Activated CD8-positive, alpha-beta T cell treated with anti-CD3 and anti-CD28 coated beads for 36 hours (primary cell): Measurements from ENCODE around the gene TWNK. TPM values are rescaled to one million over a fixed set of nuclear protein-coding genes. Genes with fewer than 3 reads are reported as not detected.

Experiments used
- ATAC-seq: fragments of 200-7000 bp; cut with Tn5 transposase; one replicate; pipeline ENCODE4 v1.10.0; 2021; ENCODE audit warnings: mild to moderate bottlenecking, moderate library complexity
- CTCF ChIA-PET: fragments of 350-600 bp; sonication (Branson Sonifier 250); formaldehyde crosslinking; loops from one replicate; lab custom pipeline; 2021; ENCODE audit warnings: antibody characterized with exemption; lab: Charles Lee
- POLR2A ChIA-PET: fragments of 350-600 bp; sonication (Branson Sonifier 250); formaldehyde crosslinking; loops from one replicate; lab custom pipeline; 2021; ENCODE audit warnings: antibody characterized with exemption; lab: Charles Lee
- DNase-seq: peaks from one replicate; pipeline ENCODE4 v3.0.0-alpha.2; 2020
- H3K27ac Mint-ChIP-seq: one replicate; pipeline ENCODE4 v1.8.0; 2021; ENCODE audit warnings: mild to moderate bottlenecking, mixed read lengths
- H3K27me3 Mint-ChIP-seq: one replicate; pipeline ENCODE4 v1.8.0; 2021; ENCODE audit warnings: mixed read lengths
- H3K36me3 Mint-ChIP-seq: one replicate; pipeline ENCODE4 v1.8.0; 2021; ENCODE audit warnings: low read depth, mixed read lengths
- H3K4me1 Mint-ChIP-seq: one replicate; pipeline ENCODE4 v1.8.0; 2021; ENCODE audit warnings: low read depth, mixed read lengths
- H3K4me3 Mint-ChIP-seq: one replicate; pipeline ENCODE4 v1.8.0; 2021; ENCODE audit warnings: mild to moderate bottlenecking, moderate library complexity, mixed read lengths
- H3K9me3 Mint-ChIP-seq: one replicate; pipeline ENCODE4 v1.8.0; 2021; ENCODE audit warnings: mixed read lengths
- CTCF ChIP-seq: fragments of 200-600 bp; IDR thresholded peaks from one replicate; pipeline ENCODE4 v1.8.0; 2022; ENCODE audit warnings: antibody characterized with exemption, mild to moderate bottlenecking
- intact Hi-C: fragments of 100-400 bp; cut with micrococcal nuclease; formaldehyde crosslinking; loops from one replicate; pipeline ENCODE4 v1.10.0; 2022
- total RNA-seq, 2 experiments: library from RNA; stranded (reverse); gene quantifications; one replicate each; pipeline ENCODE4 v1.2.3, GENCODE V29; 2021

TWNK gene
- total RNA-seq, 2 experiments from 2014 or later, result 18.0 to 19.0 TPM

DNA sequence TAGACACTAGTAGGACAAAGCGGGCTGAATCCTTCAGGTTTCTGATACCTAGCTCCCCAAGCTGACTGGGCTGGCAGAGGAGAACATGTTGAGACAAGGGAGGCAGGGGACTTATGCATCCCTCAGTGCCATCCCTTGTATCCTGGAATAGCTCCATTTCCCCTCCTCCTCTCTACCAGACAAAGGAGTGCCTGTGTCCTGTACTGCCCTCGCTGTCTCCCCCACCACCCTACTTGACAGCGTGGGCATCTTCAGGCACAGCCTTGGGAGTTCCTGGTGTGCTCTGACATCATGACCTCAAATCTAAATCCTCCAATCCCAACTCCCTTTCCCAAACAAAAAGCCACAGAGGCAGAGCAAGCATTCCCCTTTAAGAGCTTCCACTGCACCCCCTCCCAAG, 52.7 kb downstream of the TWNK start:
- no peak for TF ChIP-seq CTCF
- CTCF ChIA-PET, result interaction anchor here (1.0 to 20.4 kb wide), 5 partner anchors 10 to 102 kb away, joined by 3 to 655 read pairs (median 22); partner anchors contain the start of genes KAZALD1, PDZD7 and SFXN3
- peaks cover 6% of the 10 kb centered on the region for H3K36me3 Mint-ChIP-seq
- POLR2A ChIA-PET, result interaction anchor here (4.3 kb wide), 1 partner anchor 9 kb away, joined by 30 read pairs; the partner anchor contains the start of genes PDZD7 and SFXN3
- no peaks in the 10 kb centered on the region for H3K9me3 Mint-ChIP-seq
- H3K4me1 Mint-ChIP-seq, result peaks cover 21% of the 10 kb centered on the region
- intact Hi-C loops, result no loop called here
- ATAC-seq (no peak), DNase-seq (no peak)
- no peak overlapping the region for H3K4me3 Mint-ChIP-seq
- no peak overlapping the region for H3K27ac Mint-ChIP-seq
- no peaks in the 10 kb centered on the region for H3K27me3 Mint-ChIP-seq

- intact Hi-C loops, result no loop called here
- no peak for ATAC-seq
- DNase-seq, result no peak
- Mint-ChIP-seq H3K36me3 (peaks cover 6% of the 10 kb centered on the region), H3K4me1 (peaks cover 21% of the 10 kb centered on the region), H3K27ac (no peak overlapping the region), H3K4me3 (no peak overlapping the region), H3K9me3 (no peaks in the 10 kb centered on the region), H3K27me3 (no peaks in the 10 kb centered on the region)
- TF ChIP-seq CTCF, result no peak
- POLR2A ChIA-PET, result interaction anchor here (2.9 to 4.3 kb wide), 2 partner anchors 10 to 22 kb away, joined by 19 to 30 read pairs; partner anchors contain the start of genes KAZALD1, PDZD7 and SFXN3
- CTCF ChIA-PET, result interaction anchor here (0.8 to 20.4 kb wide), 10 partner anchors 8 to 317 kb away, joined by 3 to 655 read pairs (median 20); partner anchors contain the start of genes KAZALD1, PDZD7 and SFXN3
These were observed 53.5 kb downstream of the TWNK start for GRCh38 chr10:101040851-101041250.

DNA sequence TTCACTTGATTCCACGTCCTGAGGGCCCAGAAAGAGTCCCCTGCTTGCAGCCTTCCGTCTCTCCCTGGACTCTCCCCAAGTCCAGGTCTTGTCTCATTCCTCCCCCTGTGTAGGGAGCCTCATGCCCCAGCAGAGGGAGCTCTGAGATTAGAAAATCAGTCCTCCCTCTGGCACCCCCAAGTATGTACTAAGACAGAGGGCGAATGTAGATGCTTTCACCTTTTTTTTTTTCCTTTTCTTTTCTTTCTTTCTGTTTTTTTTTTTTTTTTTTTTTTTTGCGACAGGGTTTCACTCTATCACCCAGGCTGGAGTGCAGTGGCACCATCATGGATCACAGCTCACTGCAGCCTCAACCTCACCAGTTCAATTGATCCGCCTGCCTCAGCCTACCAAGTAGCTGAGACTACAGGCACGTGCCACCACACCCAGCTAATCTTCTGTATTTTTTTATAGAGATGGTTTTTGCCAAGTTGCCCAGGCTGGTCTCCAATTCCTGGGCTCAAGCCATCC, 54.0 kb downstream of the TWNK start:
- H3K9me3 Mint-ChIP-seq, result no peaks in the 10 kb centered on the region
- H3K4me1 Mint-ChIP-seq, result peaks cover 21% of the 10 kb centered on the region
- ATAC-seq (peak; percentile 85), DNase-seq (peak; percentile 85)
- intact Hi-C loops, result no loop called here
- H3K27me3 Mint-ChIP-seq, result peaks cover 2% of the 10 kb centered on the region
- no peak overlapping the region for H3K4me3 Mint-ChIP-seq
- no peak overlapping the region for H3K27ac Mint-ChIP-seq
- POLR2A ChIA-PET, result interaction anchor here (2.9 to 4.3 kb wide), 2 partner anchors 10 to 21 kb away, joined by 19 to 30 read pairs; partner anchors contain the start of genes KAZALD1, PDZD7 and SFXN3
- peak; percentile 84 for TF ChIP-seq CTCF
- peaks cover 6% of the 10 kb centered on the region for H3K36me3 Mint-ChIP-seq
- CTCF ChIA-PET, result interaction anchor here (0.6 to 20.4 kb wide), 15 partner anchors 9 to 331 kb away, joined by 3 to 655 read pairs (median 4); partner anchors contain the start of genes KAZALD1, PDZD7 and SFXN3

DNA sequence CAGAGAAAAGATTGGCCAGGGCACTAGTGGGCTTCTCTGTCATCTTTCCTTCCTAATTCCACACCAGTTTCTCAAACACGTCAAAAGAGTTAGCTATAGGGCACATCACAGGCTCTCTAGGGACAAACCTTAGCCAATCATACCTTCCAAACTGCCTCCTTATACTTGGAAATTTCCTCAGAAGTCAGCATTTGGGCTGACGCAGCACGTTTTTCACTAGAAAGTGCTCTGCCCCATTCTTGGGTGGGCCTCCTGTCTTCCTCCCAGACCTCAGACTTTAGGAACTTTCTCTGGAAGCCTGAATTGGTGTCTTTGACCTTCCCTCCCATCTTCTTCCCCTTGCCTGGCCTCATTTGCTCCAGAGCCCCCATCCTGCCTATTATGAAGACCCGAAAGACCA, 54.8 kb downstream of the TWNK start:
- H3K9me3 Mint-ChIP-seq, result no peaks in the 10 kb centered on the region
- no peak for DNase-seq
- ChIA-PET CTCF (interaction anchor here (1.2 to 20.4 kb wide), 12 partner anchors 10 to 171 kb away, joined by 3 to 655 read pairs (median 10); partner anchors contain the start of genes KAZALD1, PDZD7 and SFXN3), POLR2A (interaction anchor here (0.9 to 4.3 kb wide), 6 partner anchors 11 to 25 kb away, joined by 3 to 30 read pairs (median 6); partner anchors contain the start of genes KAZALD1, PDZD7 and SFXN3)
- no peak for TF ChIP-seq CTCF
- no peak overlapping the region for H3K27ac Mint-ChIP-seq
- no peak for ATAC-seq
- H3K36me3 Mint-ChIP-seq, result peaks cover 6% of the 10 kb centered on the region
- peaks cover 10% of the 10 kb centered on the region for H3K27me3 Mint-ChIP-seq
- intact Hi-C loops, result no loop called here
- H3K4me1 Mint-ChIP-seq, result peaks cover 21% of the 10 kb centered on the region
- H3K4me3 Mint-ChIP-seq, result peak overlapping the region; percentile 80
